ENCODE results near the gene ZNF730.

GRCh38 chr19:23070353-23071146 lies 46.3 kb upstream of the ZNF730 start:
- TF ChIP-seq, protein P1, sequence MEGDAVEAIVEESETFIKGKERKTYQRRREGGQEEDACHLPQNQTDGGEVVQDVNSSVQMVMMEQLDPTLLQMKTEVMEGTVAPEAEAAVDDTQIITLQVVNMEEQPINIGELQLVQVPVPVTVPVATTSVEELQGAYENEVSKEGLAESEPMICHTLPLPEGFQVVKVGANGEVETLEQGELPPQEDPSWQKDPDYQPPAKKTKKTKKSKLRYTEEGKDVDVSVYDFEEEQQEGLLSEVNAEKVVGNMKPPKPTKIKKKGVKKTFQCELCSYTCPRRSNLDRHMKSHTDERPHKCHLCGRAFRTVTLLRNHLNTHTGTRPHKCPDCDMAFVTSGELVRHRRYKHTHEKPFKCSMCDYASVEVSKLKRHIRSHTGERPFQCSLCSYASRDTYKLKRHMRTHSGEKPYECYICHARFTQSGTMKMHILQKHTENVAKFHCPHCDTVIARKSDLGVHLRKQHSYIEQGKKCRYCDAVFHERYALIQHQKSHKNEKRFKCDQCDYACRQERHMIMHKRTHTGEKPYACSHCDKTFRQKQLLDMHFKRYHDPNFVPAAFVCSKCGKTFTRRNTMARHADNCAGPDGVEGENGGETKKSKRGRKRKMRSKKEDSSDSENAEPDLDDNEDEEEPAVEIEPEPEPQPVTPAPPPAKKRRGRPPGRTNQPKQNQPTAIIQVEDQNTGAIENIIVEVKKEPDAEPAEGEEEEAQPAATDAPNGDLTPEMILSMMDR (conservative IDR thresholded peaks at IDR 0.05; ENCODE audit: low read length) = peak; percentile 31; the same call in 1 of the 2 replicates
- TF ChIP-seq EZH2phosphoT487 (IDR thresholded peaks at IDR 0.05; ENCODE audit: borderline replicate concordance, low read depth, low read length) = no peak

All from OCI-LY7 (cell line).